Erythroblast (primary cell): ENCODE data around the gene POC1B.
A peak's percentile ranks its signal among the peaks of the same experiment; 100 is the strongest.

ENCODE experiments used
- DNase-seq, 2 experiments: peaks; one replicate each; lab custom pipeline; 2025; lab: John Stamatoyannopoulos, UW
- GATA1 ChIP-seq: IDR thresholded peaks from 2 replicates; pipeline ENCODE4 v1.6.1; 2011; ENCODE audit warnings: low read depth, mild to moderate bottlenecking, control low read depth, low read length, moderate library complexity
- POLR2A ChIP-seq: IDR thresholded peaks from 2 replicates; pipeline ENCODE4 v1.6.1; 2011; ENCODE audit warnings: mild to moderate bottlenecking, low read length

Gene POC1B

GRCh38 chr12:89401433-89402058 is 124.3 kb downstream of the POC1B start:
- DNase-seq, result no peak
- TF ChIP-seq GATA1, result no peak
- TF ChIP-seq POLR2A, result no peak

DNA sequence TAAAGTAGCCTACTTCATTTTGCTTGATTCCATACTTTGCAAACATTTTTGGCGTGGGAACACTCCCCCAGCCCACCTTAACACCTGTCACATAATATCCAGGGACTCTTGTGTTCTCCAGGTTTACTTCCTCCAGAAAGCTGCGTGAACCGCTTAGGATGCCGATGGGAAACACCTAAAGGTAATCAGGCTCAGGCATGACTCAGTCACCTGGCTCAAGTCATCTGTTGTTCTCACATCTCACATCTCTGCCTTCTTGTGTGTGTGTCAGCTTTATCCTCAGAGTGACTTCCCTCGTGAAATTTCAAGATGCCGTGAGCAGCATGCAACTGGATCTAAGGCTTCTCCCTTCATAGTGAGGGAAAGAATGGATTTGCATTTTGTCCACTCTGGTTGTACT is 125.4 kb downstream of the POC1B start:
- TF ChIP-seq GATA1, result no peak
- no peak for TF ChIP-seq POLR2A
- DNase-seq, result no peak

DNA sequence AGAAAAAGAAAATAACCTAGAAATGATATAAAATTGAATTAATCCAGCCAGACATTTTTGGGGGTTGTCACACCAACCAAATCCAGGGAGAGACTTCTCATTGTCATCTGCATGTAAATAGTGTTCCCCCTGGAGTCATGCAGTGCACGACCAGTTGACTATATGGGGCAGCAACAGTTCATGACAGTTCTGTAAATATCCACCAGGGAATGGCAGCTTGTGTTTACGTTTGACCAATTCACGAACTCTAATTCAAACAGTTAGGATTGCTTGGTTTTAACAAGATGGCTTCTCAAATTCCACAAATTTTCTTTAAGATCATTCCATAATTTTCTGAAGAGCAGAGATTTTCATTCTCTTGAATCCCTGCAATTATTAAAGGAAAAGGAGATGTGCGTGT is 130.1 kb downstream of the POC1B start:
- TF ChIP-seq GATA1 (no peak), POLR2A (no peak)
- peak in 1 of 2 experiments; percentile 5 for DNase-seq

- DNase-seq, result peak; percentile 89 to 98
- TF ChIP-seq POLR2A, result no peak
- TF ChIP-seq GATA1, result peak; percentile 87
Observed at GRCh38 chr12:89393551-89394121, 132.2 kb downstream of the POC1B start.

GRCh38 chr12:89392391-89392790 is 133.5 kb downstream of the POC1B start:
- peak in 1 of 2 experiments; percentile 11 for DNase-seq
- TF ChIP-seq POLR2A, result no peak
- no peak for TF ChIP-seq GATA1

GRCh38 chr12:89391726-89392336 is 134.0 kb downstream of the POC1B start:
- TF ChIP-seq POLR2A (no peak), GATA1 (no peak)
- no peak for DNase-seq

GRCh38 chr12:89390802-89391673 is 134.8 kb downstream of the POC1B start:
- TF ChIP-seq GATA1 (no peak), POLR2A (no peak)
- peak; percentile 65 to 68 for DNase-seq

DNA sequence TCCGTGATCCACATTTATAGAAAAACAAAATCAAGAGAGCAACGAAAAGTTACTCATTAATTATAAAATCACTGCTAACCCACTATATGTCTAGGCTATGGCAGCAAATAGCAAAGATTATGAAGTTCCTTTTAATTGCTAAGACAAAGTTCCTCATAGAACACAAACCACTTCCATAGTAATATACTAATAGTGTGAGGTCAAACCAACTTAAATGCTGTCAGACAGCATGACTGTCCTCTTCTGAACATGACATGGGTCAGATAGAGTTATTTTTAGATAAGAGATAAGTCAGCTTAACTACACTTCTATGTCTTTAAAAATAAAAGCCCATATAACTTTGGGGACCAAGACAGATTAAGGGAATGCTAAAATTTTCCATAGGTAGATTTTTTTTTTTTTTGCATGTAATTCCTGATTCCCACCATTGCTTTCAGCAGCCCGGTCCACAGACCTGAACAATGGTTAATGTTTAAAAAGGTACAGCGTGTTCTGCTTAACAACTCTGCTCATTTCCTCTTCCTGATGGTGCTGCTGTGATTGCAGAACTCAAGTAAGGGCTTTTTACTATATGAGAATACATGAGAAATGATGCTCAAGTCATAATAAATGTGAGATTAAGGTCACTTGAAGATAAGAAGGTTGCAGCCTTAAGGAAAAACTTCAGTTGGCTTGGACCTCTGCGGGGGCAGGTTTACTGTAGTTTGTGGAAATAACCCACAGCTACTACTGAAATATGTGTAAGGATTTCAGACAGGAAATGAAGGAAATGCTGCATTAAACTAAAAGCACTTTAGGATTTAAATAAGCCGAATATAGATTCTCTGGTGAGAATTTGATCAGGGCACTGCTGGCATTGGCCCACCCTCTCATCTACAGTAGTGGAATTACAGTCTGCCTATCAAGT is 135.8 kb downstream of the POC1B start:
- TF ChIP-seq GATA1, result no peak
- no peak for TF ChIP-seq POLR2A

GRCh38 chr12:89386138-89386537 is 139.7 kb downstream of the POC1B start:
- TF ChIP-seq GATA1, result no peak
- no peak for TF ChIP-seq POLR2A
- peak in 1 of 2 experiments; percentile 13 for DNase-seq

More for the DNA sequence above, 135.8 kb downstream of the POC1B start:
- DNase-seq, result peak in 1 of 2 experiments; percentile 9

DNA sequence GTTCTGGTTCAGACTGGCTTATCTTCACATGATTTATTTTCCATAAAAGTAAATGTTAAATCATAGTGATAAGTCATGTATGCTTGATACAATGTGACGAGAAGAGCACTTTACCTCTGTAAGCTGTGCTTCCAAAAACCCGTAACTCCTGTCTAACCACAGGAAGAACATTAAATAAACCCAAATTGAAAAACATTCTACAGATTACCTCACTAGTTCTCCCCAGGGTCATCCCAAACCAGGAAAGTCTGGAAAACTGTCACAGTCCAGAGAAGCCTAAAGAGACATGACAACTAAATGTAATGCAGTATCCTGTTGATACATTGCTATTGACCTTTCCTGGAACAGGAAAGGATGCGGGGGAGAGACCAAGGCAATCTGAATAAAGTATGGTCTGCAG is 141.0 kb downstream of the POC1B start:
- DNase-seq, result no peak
- no peak for TF ChIP-seq POLR2A
- TF ChIP-seq GATA1, result no peak

GRCh38 chr12:89384050-89384758 is 141.6 kb downstream of the POC1B start:
- no peak for DNase-seq
- TF ChIP-seq GATA1, result no peak
- no peak for TF ChIP-seq POLR2A

GRCh38 chr12:89383235-89384049 is 142.4 kb downstream of the POC1B start:
- no peak for DNase-seq
- TF ChIP-seq POLR2A (no peak), GATA1 (no peak)
